HepG2 (cell line): ENCODE measurements around the gene FEM1B. TPM values are rescaled to one million over a fixed set of nuclear protein-coding genes. Genes with fewer than 3 reads are reported as not detected.

ENCODE experiments used
- HBP1 ChIP-seq: IDR thresholded peaks from 2 replicates; pipeline ENCODE4 v1.6.1; 2016; ENCODE audit warnings: low read depth, control low read depth
- NR1H2 ChIP-seq: sonication (generic); formaldehyde crosslinking; IDR thresholded peaks from 2 replicates; pipeline ENCODE4 v1.8.1; 2022; ENCODE audit warnings: low read depth, missing genetic modification reagents, borderline replicate concordance
- NR2C2 ChIP-seq: sonication (generic); formaldehyde crosslinking; IDR thresholded peaks from 2 replicates; pipeline ENCODE4 v1.4.0; 2020; ENCODE audit warnings: missing genetic modification reagents, mild to moderate bottlenecking, moderate library complexity, borderline replicate concordance
- PRDM10 ChIP-seq: sonication (generic); formaldehyde crosslinking; IDR thresholded peaks from 2 replicates; pipeline ENCODE4 v1.4.0; 2020; ENCODE audit warnings: low read depth, missing genetic modification reagents
- REXO4 ChIP-seq: sonication (generic); formaldehyde crosslinking; IDR thresholded peaks from 2 replicates; pipeline ENCODE4 v1.8.0; 2022; ENCODE audit warnings: missing genetic modification reagents, mild to moderate bottlenecking, borderline replicate concordance
- YEATS2 ChIP-seq: sonication (generic); formaldehyde crosslinking; IDR thresholded peaks from 2 replicates; pipeline ENCODE4 v1.4.0; 2020; ENCODE audit warnings: missing genetic modification reagents, borderline replicate concordance
- ZNF318 ChIP-seq: sonication (generic); formaldehyde crosslinking; IDR thresholded peaks from 2 replicates; pipeline ENCODE4 v1.4.0; 2020; ENCODE audit warnings: mild to moderate bottlenecking, missing genetic modification reagents
- ZNF331 ChIP-seq: sonication (generic); formaldehyde crosslinking; IDR thresholded peaks from 2 replicates; pipeline ENCODE4 v1.4.0; 2020; ENCODE audit warnings: missing genetic modification reagents
- ZNF546 ChIP-seq: sonication (generic); formaldehyde crosslinking; conservative IDR thresholded peaks from 2 replicates; pipeline ENCODE4 v1.8.1; 2023; ENCODE audit warnings: mild to moderate bottlenecking, missing genetic modification reagents
- ZNF770 ChIP-seq: sonication (generic); formaldehyde crosslinking; IDR thresholded peaks from 2 replicates; pipeline ENCODE4 v1.5.0; 2020; ENCODE audit warnings: mild to moderate bottlenecking, missing genetic modification reagents
- polyA plus RNA-seq, 8 experiments: library from polyadenylated mRNA; depleted of rRNA in 3 of 8; stranded (reverse) in 7 of 8; unstranded in 1 of 8; fragments of >200 nt; fragmentation: Illumina TruSeq in 4 of 8; extraction: Trizol in 4 of 8; gene quantifications; 2 replicates each; pipeline versions ENCODE4 v1.2.1 to v1.2.3, GENCODE V29; 2011 to 2016; ENCODE audit warnings: low read depth in 4 of 8, missing spikeins in 1 of 8, mixed read lengths in 1 of 8; ENCODE audit not compliant: insufficient read depth in 1 of 8
- total RNA-seq, 5 experiments: library from RNA; depleted of rRNA; stranded (reverse); fragments of >200 nt; fragmentation: Illumina TruSeq; extraction: Trizol; gene quantifications; 2 replicates each; pipeline ENCODE4 v1.2.3, GENCODE V29; 2016; ENCODE audit warnings: low read depth in 1 of 5

The FEM1B gene
- total and polyA plus RNA-seq, 2 of the 13 experiments (the other 11 are each of a cell fraction or from before 2014, with no cell fraction given), result 38.1 to 40.0 TPM

GRCh38 chr15:68229386-68230156 lies 48.0 kb upstream of the FEM1B start, which contains the start of gene CLN6 (continued):
- peak; percentile 61; the same call in 1 of the 2 replicates for TF ChIP-seq ZNF318 (CRISPR knock-in tag)
- no peak for TF ChIP-seq PRDM10 (CRISPR knock-in tag)
- peak; percentile 33; the same call in 1 of the 2 replicates for TF ChIP-seq REXO4 (CRISPR knock-in tag)
- TF ChIP-seq ZNF770, result peak; percentile 63
- TF ChIP-seq YEATS2, result 0 out of 2 replicates have a peak, but pooled peaks have one; percentile 18
- peak; percentile 75; the same call in 1 of the 2 replicates for TF ChIP-seq NR1H2 (CRISPR knock-in tag)
- TF ChIP-seq ZNF546 (CRISPR knock-in tag), result peak; percentile 88; the same call in 1 of the 2 replicates
- peak; percentile 76 for TF ChIP-seq NR2C2 (CRISPR knock-in tag)
- peak; percentile 81; the same call in 1 of the 2 replicates for TF ChIP-seq ZNF331 (CRISPR knock-in tag)
- TF ChIP-seq HBP1 (CRISPR knock-in tag), result peak; percentile 54; the same call in 1 of the 2 replicates
